SKM-1 (cell line): ENCODE measurements around the gene DYTN.

Source experiments
- DNase-seq: peaks from one replicate; lab custom pipeline; 2025; ENCODE audit not compliant: unreplicated experiment; lab: John Stamatoyannopoulos, UW

Gene DYTN

GRCh38 chr2:206615417-206616089 is 102.6 kb downstream of the DYTN start:
- DNase-seq, result no peak

- DNase-seq, result no peak
These were observed 103.4 kb downstream of the DYTN start for GRCh38 chr2:206614811-206615210.

GRCh38 chr2:206611736-206612135 is 106.5 kb downstream of the DYTN start:
- DNase-seq, result no peak

GRCh38 chr2:206611191-206611590 is 107.0 kb downstream of the DYTN start:
- DNase-seq, result no peak

DNA sequence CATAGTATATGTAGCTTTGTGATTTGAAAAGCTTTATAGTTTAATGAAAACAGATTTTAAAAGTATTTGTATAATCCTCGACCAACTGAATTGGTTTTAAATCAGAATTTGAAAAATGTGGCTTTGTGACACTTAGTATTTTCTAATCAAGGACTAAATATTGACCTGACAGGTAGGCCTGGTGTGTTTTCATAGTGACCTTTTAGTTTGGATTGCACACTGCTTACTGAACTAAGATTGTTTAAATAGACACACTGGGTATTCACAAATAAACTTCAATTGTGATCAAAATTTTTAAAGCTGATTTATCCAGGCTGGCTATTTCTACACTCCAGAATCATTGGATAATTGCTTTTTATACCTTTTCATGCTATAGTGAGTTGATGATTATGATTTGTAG is 107.7 kb downstream of the DYTN start:
- DNase-seq, result no peak

- no peak for DNase-seq
These were observed 115.0 kb downstream of the DYTN start for GRCh38 chr2:206603243-206603642.
